ENCODE results near the gene NDUFB4.

DNA sequence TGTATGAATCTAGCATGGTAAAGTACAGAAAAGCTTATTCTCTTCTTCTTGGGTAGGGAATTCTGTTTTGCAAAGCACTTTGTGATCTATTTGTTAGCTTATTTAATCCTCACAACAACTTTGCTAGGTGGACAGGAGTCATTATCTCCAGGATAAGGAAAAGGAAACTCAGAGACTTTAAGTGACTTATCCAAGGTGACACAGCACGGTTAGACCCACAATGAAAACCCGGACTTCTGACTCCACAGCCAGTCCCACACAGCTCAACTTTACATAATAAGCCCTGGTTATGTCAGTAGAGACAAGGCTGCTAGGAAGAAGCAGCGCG is 384 bp upstream of the NDUFB4 start:
- TF ChIP-seq POLR2A (IDR thresholded peaks at IDR 0.05): no peak
- TF ChIP-seq, protein P1, sequence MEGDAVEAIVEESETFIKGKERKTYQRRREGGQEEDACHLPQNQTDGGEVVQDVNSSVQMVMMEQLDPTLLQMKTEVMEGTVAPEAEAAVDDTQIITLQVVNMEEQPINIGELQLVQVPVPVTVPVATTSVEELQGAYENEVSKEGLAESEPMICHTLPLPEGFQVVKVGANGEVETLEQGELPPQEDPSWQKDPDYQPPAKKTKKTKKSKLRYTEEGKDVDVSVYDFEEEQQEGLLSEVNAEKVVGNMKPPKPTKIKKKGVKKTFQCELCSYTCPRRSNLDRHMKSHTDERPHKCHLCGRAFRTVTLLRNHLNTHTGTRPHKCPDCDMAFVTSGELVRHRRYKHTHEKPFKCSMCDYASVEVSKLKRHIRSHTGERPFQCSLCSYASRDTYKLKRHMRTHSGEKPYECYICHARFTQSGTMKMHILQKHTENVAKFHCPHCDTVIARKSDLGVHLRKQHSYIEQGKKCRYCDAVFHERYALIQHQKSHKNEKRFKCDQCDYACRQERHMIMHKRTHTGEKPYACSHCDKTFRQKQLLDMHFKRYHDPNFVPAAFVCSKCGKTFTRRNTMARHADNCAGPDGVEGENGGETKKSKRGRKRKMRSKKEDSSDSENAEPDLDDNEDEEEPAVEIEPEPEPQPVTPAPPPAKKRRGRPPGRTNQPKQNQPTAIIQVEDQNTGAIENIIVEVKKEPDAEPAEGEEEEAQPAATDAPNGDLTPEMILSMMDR (IDR thresholded peaks at IDR 0.05): no peak
